Measurements from ENCODE around the gene PRR16. TPM values are rescaled to one million over a fixed set of nuclear protein-coding genes. Genes with fewer than 3 reads are reported as not detected.

The PRR16 gene
- total RNA-seq, 2 donors from 2014 or later = 4.3 to 6.0 TPM

DNA sequence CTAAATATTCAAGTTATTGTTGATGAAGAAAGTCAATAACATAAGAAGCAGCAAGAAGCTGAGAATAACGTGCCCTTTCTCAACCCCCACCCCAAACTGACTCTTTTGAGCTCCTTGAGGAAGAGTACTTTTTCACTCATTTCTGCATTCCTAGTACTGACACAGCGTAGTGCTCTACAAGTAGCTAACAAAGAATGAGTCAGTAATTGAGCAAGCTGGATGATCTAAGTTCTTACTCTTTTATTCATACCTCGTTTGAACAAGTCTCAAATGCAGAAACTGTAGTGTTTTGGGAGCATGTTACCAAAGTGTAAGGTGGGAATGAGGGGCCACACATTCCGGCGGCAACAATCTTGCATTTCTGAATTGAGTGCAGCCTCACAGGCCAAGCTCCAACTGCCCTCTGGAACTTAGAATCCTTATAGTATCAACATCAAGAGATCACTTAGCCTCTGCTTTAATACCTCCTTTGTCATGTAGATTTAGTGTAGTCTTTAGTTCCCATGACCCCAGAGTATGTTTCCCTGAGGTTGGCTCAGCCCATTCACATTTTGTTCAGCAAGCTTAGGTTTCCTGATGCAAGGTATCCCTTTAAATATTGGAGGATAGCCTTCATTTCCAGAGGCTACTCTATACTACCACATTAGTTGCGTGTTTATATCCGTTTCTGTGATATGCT, 152.0 kb downstream of the PRR16 start:
- intact Hi-C loops (cut with DNase I) = no loop called here
- DNase-seq (ENCODE audit: low spot score) = no peak

DNA sequence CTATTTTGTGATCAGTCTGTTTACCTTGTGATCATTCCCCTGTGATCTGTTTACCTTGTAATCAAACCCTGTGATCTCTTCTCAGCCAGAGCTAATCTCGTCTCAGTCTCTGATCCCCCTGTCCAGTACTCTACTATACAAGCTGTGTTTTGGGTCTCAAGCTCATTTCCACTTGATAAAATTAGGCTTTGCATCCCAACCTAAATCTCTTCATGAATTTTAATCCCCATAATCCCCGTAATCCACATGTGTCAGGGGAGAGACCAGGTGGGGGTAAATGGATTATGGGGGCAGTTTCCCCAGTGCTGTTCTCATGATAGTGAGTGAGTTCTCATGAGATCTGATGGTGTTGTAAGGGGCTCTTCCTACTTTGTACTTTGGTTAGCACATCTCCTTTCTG, 157.2 kb downstream of the PRR16 start:
- DNase-seq (ENCODE audit: low spot score) = no peak
- intact Hi-C loops (cut with DNase I) = no loop called here

DNA sequence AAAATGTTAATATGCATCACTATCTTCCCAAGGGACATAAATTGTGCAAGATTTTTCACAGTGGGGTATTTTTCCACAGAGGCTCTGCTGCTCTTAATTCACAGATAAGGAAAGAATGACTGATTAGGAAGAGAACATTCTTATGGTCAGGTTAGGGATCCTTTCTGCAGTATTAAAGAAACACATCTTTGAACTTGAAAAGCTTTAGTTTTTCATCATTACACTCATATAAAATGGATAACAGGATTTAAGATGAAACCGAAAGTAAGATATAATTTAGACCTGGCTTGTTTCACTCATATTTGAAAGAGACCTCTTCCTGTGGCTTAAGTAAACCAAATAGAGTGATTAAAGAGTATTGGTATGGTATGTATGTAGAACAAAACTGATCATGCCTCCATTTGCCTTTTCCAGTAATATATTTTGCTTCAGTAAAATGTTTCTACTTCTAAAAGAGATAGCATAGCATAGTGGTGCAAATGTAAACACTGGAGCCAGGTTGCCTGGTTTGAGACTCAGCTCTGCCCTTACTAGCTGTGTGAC, 160.0 kb downstream of the PRR16 start:
- intact Hi-C loops (cut with DNase I) = no loop called here

DNA sequence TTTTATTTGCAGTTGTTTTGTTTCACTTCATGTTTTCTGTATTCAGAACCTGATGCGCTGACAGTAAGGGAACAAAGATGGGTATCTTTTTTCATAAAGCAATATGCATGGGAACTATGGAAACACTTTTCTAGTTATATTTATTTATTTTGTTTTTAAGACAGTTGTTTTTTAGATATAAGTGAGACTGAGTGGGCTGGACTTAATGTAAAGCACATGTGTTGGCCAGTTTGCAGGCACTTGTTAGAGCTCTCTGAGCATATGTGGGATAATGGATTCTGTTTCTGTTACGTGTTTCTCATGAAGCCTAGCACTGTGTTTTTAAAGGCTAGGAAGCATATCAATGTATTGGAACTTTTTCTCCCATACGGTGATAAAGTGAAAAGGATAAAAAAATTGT, 164.1 kb downstream of the PRR16 start:
- intact Hi-C loops (cut with DNase I) = no loop called here
- DNase-seq (ENCODE audit: low spot score) = no peak

More for the DNA sequence above, 160.0 kb downstream of the PRR16 start:
- DNase-seq (ENCODE audit: low spot score) = no peak

DNA sequence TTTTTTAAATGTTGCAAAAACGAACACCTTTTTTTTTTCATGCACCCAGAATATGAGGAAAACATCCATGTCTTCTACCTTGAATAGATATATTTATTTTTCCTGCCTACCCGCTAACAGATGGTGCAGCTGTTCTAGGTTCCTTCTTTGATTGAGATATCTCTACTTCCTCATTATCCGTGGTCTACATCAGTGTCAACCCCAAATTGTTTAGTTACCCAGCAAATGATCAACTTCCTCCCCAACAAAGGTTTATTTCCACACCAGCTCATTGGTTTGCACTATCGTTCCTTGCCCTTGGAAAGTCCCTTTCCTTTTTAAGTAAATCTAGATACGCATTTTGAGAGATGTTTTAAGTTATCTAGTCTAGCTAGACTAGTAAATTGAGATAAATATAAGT, 166.4 kb downstream of the PRR16 start:
- DNase-seq (ENCODE audit: low spot score) = no peak
- intact Hi-C loops (cut with DNase I) = no loop called here

DNA sequence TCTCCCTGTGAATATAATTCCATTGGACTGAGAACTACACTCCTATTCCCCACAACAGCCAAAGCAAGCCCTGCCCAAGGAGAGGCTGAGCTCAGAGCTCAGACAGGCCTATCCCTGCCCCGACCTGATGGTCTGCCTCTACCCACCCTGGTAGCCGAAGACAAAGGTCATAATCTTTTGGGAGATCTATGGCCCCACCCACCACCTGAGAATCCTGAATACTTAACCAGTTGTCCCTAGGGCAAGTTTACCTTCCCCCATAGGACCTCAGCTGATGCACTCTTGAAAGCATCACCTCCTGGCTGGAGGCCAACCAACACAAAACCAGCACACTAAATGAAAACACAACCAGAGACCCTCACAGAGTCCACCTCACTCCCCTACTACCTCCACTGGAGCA, 167.5 kb downstream of the PRR16 start:
- DNase-seq (ENCODE audit: low spot score) = no peak
- intact Hi-C loops (cut with DNase I) = no loop called here

DNA sequence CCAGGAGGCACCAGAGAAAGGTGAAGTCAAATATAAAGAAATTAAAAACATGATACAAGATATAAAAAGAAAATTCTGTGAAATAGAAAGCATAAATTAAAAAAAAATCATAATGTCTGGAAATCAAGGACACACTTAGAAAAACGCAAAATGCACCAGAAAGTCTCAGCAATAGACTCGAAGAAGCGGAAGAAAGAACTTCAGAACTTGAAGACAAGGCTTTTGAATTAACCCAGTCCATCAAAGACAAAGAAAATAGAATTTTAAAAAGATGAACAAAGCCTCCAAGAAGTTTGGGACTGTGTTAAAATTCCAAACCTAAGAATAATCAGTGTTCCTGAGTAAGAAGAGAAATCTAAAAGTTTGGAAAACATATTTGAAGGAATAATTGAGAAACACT, 168.3 kb downstream of the PRR16 start:
- intact Hi-C loops (cut with DNase I) = no loop called here

DNA sequence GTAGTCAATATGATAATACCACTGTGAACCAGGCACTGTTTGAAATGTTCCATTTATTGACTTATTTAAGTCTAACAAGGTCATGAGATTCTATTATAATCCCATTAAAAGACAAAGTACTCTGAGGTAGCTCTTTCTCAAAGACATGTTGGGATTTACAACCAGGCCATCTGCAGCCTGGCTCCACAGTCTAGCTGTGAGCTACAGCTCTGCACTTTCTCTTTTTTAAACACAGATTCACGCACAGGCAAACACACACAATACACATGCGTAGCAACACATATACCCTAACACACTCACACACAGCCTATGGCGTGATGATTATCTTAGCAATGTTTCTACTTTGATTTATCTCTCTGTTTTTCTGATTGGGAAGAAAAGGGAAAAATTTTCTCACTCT, 174.3 kb downstream of the PRR16 start:
- no peak for DNase-seq (ENCODE audit: low spot score)
- intact Hi-C loops (cut with DNase I) = no loop called here

More for the DNA sequence above, 168.3 kb downstream of the PRR16 start:
- no peak for DNase-seq (ENCODE audit: low spot score)

DNA sequence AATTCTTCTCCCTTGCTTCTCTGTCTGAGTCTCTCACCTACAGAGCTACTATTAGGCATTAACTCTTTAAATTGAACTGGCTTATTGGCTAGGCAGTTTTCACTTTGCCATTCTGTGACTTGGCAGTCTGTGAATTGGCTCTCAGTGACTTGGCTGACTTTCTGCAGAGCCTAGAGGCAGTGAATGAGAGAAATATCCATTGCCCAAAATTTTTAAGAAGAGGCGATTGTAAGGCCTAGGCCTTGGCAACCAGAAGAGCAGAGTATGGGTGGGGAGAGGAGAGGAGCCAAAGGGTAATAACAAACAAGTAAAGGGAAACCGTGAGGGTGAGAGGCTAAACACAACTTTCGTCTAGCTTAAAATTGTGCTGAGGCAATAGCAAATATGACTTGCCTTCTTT, 176.7 kb downstream of the PRR16 start:
- intact Hi-C loops (cut with DNase I) = loop anchor here in 1 of 2 donors (10.0 kb wide), 1 partner anchor 744 kb away; no protein-coding TSS in a partner anchor
- no peak for DNase-seq (ENCODE audit: low spot score)

DNA sequence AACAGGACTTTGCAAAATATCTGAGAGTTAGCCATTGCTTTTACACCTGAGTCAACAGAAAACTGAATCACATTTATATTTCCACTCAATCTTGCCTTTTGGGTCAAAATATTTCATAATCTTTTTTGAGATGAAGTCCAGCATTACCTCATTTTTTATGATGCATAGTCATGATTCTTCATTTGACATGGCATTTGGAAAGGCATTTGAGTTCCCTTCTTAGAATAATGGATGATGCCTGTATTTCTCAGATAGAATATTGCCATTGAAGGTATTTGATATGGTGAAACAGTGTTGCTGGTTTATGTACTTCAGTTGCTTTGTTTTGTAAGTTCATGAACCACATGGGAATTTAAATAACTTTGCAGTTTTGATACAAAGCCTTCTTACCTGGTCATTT, 180.4 kb downstream of the PRR16 start:
- intact Hi-C loops (cut with DNase I) = loop anchor here in 1 of 2 donors (10.0 kb wide), 1 partner anchor 740 kb away; no protein-coding TSS in a partner anchor

DNA sequence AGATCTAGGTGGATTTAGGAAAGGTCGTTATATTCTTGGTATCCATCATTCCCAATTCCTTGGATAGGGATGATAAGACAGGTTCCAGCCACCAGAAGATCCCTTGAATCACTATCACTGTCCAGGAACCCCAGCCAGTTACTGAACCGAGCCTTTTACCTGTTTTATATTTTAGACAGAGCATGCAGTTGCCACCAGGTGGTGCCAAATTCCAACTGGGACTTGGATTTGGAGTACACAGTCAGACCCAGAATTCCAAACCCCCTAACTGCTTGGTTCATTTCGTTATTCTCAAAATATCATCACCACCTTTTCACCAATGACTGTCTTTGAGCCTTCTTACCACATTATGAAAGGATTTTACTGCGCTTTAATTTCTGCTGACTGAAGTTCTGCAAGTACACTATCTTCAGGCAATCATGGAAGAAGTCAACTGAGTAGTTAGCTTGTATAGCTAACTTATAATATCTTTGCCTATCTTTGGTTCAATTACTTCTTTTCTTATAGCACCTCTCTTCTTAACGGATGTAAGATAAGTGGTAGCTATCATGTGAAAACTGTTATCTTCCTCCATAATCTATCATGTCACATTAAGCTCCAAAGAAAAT, 191.8 kb downstream of the PRR16 start:
- intact Hi-C loops (cut with DNase I) = no loop called here
- DNase-seq (ENCODE audit: low spot score) = no peak

More for the DNA sequence above, 180.4 kb downstream of the PRR16 start:
- no peak for DNase-seq (ENCODE audit: low spot score)

DNA sequence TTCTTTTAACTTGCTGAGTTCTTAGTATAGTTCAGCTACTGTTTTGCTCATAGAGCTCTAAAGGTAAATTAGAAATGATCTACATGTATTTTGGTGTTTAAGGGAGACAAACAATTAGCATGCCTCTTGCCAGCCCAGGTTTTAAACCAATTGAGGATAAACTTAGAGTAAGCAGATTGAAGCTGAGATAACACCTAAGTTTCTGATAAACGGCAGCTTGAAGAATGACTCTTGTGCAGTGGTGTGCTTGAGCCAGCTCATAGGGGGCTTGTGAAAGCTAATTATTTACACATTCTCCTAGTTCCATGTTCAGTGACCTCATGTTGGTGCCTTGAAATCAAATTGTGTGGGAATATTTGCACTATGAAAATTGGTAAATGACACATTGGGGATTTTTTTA, 193.0 kb downstream of the PRR16 start:
- no peak for DNase-seq (ENCODE audit: low spot score)
- intact Hi-C loops (cut with DNase I) = no loop called here

DNA sequence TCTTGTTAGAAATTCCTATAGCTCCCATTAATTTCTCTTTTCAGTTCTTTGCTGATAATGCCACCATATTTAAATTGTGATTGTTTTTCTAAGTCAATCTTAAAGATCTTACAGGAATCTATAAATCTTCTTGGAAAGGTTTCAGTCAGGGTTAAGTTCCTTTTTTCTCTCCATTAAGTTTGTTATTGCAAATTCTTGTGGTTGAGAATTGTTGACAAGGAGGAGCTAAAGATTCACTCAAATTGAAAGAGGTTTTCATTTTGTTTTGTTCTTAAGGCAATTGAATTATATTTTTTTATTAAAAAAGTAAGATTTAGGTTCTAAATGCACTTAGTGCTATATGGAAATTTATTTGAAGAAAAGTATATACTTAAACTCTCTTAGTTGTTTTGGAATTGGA, 213.4 kb downstream of the PRR16 start:
- no peak for DNase-seq (ENCODE audit: low spot score)
- intact Hi-C loops (cut with DNase I) = no loop called here

DNA sequence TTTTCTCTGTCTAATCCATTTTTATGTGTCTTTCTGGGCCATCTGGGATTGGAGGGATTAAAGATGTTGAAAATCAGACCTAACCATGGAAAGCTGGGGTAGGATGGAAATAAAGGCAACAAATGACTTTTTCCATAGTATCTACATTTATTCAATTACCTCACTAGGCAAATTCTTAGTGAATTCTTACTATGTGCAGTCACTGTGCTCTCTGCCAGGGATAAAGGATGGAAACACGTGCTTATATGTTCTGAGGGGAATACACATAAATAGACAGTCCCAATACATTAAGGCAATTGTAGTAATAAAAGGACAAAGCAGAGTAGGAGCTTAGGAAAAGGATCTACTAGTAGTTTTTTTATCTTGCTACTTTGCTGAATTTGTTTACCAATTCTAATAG, 214.2 kb downstream of the PRR16 start:
- intact Hi-C loops (cut with DNase I) = no loop called here

DNA sequence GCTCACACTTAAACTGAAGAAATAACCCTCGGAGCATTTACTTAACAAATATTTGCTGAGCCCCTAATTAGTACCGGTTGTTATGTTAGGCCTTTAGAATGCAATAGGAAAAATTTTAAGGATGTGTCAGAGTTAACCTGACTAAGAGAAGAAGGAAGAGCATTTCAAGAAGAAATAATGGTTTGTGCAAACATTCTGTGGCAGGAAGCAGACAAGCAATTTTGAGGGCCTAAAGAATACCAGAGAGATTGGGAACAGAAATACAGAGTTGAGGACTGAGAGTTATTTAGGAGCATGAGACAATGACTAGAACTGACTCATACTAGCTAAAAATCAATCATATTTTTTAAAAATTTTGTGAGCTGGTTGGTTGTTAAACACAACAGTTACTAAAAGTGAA, 218.8 kb downstream of the PRR16 start:
- DNase-seq (ENCODE audit: low spot score) = no peak
- intact Hi-C loops (cut with DNase I) = no loop called here

More for the DNA sequence above, 214.2 kb downstream of the PRR16 start:
- no peak for DNase-seq (ENCODE audit: low spot score)

DNA sequence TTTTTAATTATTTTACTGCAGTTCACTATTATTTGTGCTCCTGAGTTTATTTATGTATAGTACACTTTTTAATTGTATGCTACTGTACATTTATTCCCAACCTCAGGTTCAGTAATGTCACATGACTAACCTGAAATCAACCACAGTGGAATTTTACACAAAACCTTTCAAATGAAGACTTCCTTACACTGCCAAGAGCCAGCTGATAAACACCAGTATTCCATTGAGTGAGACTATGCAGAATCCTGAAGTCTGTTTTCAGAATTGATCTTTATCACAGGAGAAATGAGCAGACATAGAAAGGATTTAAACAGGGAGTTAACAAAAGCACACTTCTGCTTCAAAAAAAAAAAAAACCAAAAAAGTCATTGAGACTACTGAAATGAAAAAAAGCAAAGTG, 219.5 kb downstream of the PRR16 start:
- intact Hi-C loops (cut with DNase I) = no loop called here
- DNase-seq (ENCODE audit: low spot score) = no peak

DNA sequence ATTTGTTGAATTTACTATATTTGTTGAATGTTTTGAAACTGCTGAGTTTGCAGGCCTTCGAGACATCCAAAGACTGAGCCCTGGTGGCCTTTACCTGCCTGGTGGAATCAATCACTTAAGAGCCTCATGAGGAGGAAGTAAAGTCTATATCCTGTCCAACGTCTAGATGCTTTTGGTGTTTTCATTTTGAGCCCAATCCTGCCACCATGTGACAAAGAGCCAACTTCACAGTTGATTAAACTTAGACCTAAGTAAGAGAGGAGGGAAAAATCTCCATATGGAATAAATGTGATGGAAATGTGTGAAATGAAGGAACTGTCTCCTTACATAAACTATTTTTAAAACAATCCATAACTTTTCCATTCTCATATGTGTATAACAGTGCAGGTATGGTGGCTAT, 220.1 kb downstream of the PRR16 start:
- intact Hi-C loops (cut with DNase I) = no loop called here

DNA sequence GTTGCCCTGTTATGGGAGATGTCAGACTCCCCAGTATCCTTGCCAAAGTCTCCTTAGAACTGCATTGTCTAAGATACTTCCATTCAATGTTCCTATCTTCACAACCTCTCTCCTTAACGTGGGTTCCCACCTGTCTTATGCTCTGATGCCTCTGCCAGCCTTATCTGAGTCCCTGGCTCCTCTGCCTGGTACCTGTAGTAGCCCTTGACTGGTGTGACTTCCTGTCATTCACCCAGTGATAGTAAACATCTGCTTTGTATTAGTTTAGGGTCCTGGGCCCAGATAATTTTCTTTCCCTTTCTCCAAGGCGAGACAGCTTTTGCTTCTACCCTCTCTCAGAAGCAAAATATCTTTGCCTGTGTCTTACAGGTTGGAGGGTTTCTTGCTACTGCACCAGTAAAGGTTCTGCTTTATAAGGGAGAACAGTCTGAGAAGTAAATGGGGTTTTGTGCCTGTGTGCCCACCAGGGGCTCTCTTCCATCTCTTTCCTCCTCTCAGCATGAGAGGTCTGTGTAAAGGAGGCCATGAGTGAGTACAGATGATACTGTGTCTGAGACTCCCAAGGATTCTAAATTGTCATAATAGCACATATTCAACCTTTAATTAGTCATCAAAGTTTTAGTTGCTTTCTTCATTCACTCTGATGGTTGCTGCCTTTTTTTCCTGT, 220.8 kb downstream of the PRR16 start:
- intact Hi-C loops (cut with DNase I) = no loop called here
- no peak for DNase-seq (ENCODE audit: low spot score)

More for the DNA sequence above, 220.1 kb downstream of the PRR16 start:
- no peak for DNase-seq (ENCODE audit: low spot score)

DNA sequence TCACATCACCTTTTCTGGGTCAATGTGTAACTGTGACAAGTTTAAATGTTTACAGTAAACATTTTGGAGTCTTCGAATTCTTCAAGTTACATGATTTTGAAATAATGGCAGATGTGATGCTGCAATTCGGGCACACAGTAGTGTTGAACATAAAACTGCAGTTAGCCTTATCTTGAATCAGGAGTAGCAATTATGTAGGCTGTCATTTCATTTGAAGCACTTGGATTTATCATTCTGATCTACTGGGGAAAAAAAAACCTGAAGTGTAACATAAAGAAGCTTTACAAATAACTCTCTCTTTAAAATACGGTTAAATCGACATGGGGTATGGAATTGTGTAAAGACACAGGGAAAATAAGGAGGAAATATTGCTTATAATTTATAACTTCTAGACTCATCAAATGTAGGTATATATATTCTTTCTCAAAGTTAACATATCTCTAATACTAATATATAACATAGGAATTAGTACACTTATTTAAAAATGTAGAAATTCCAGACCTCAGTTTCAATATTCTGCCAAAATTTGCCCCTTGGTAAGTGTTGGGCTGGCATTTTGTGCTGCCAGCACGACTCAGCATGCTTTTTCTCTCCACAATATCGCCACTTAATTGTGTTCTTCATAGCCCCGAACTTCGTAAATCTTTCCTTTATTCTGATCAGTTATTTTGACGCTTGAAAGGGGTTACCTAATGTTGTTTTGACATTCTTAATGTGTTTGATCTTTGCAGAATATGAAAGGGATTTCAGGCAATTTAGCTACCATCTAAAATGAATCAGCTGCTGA, 226.7 kb downstream of the PRR16 start:
- intact Hi-C loops (cut with DNase I) = no loop called here
- no peak for DNase-seq (ENCODE audit: low spot score)

DNA sequence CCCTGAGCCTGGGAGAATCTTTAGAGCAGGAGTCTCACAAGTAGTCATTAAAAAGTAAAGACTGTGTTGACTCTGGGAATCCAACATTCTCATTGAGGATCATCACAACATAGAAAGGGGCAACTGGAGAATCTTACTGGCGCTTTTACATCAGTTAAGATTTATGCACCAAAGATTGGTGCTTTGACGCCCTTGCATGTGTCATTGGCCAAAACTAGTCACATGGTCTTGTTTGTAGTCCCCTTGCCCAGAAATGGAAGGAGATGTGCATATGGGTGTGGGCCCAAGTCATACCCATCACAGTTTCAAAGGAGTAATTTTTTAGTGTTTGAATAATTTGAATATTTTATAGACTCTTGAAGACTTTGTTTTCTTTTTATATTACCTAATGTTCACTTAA, 228.2 kb downstream of the PRR16 start:
- DNase-seq (ENCODE audit: low spot score) = no peak
- intact Hi-C loops (cut with DNase I) = no loop called here
